ENCODE data around the gene TRIM52. TPM values are rescaled to one million over a fixed set of nuclear protein-coding genes. Genes with fewer than 3 reads are reported as not detected.

Gene TRIM52
- total and polyA plus RNA-seq, 2 of the 13 experiments (the other 11 are each of a cell fraction or from before 2014, with no cell fraction given) = 7.2 to 11.6 TPM

- TF ChIP-seq TBL1XR1 (IDR thresholded peaks at IDR 0.05; ENCODE audit: borderline replicate concordance, low read length, partially characterized antibody) = peak; percentile 45
- TF ChIP-seq ZBTB34 (CRISPR knock-in tag; IDR thresholded peaks at IDR 0.05) = peak; percentile 68; the same call in 1 of the 2 replicates
- no peak for TF ChIP-seq CREB1 (IDR thresholded peaks at IDR 0.05)
- TF ChIP-seq CREB1 (CRISPR knock-in tag; IDR thresholded peaks at IDR 0.05) = no peak
- TF ChIP-seq IRF9 (CRISPR knock-in tag; IDR thresholded peaks at IDR 0.05; ENCODE audit: borderline replicate concordance) = peak; percentile 74; the same call in 1 of the 2 replicates
- peak; percentile 70; the same call in 1 of the 2 replicates for TF ChIP-seq TP53 (CRISPR knock-in tag; conservative IDR thresholded peaks at IDR 0.05)
- TF ChIP-seq THYN1 (CRISPR knock-in tag; IDR thresholded peaks at IDR 0.05; ENCODE audit: borderline replicate concordance, low read depth) = no peak
- peak; percentile 13; the same call in 1 of the 2 replicates for TF ChIP-seq STAG1 (CRISPR knock-in tag; IDR thresholded peaks at IDR 0.05)
- no peak; the same call in 1 of the 2 replicates for TF ChIP-seq ZBTB37 (CRISPR knock-in tag; IDR thresholded peaks at IDR 0.05)
- TF ChIP-seq HMGXB4 (CRISPR knock-in tag; IDR thresholded peaks at IDR 0.05; ENCODE audit: borderline replicate concordance in 1 of 2, low read depth in 1 of 2) = peak; percentile 100
- peak; percentile 51 for TF ChIP-seq CEBPG (CRISPR knock-in tag; IDR thresholded peaks at IDR 0.05)
- TF ChIP-seq EP300 (IDR thresholded peaks at IDR 0.05; ENCODE audit: low read depth in 2 of 2, low read length in 2 of 2) = peak; percentile 21 to 60; a peak in 2 of 4 replicates
- TF ChIP-seq EP300 (CRISPR knock-in tag; IDR thresholded peaks at IDR 0.05; ENCODE audit: borderline replicate concordance) = peak; percentile 15; the same call in 1 of the 2 replicates
- peak; percentile 29 for TF ChIP-seq ATF7-NPFF (CRISPR knock-in tag; IDR thresholded peaks at IDR 0.05; ENCODE audit: low read depth)
- no peak for TF ChIP-seq TRAFD1 (CRISPR knock-in tag; IDR thresholded peaks at IDR 0.05; ENCODE audit: borderline replicate concordance)
- TF ChIP-seq ZNF747 (CRISPR knock-in tag; IDR thresholded peaks at IDR 0.05; ENCODE audit: borderline replicate concordance) = no peak
- TF ChIP-seq CENPT (CRISPR knock-in tag; IDR thresholded peaks at IDR 0.05; ENCODE audit: low read depth) = 0 out of 2 replicates have a peak, but pooled peaks have one; percentile 39
- no peak; the same call in 1 of the 2 replicates for TF ChIP-seq RELA (CRISPR knock-in tag; IDR thresholded peaks at IDR 0.05)
- TF ChIP-seq POLR2G (IDR thresholded peaks at IDR 0.05; ENCODE audit: low read depth, low read length) = no peak
- peak; percentile 47; the same call in 1 of the 2 replicates for TF ChIP-seq MXD4 (CRISPR knock-in tag; IDR thresholded peaks at IDR 0.05)
- TF ChIP-seq FLYWCH1 (CRISPR knock-in tag; IDR thresholded peaks at IDR 0.05) = no peak
Observed at GRCh38 chr5:181221792-181222629, 38.9 kb downstream of the TRIM52 start (continued).

Data from HepG2 (cell line).